Thymus (tissue), 11 donors: ENCODE measurements around the gene NCAPG2. TPM values are rescaled to one million over a fixed set of nuclear protein-coding genes. Genes with fewer than 3 reads are reported as not detected.

Source experiments
- DNase-seq, 9 donors: peaks; one replicate each; pipeline ENCODE4 v3.0.0-alpha.2; 2013; ENCODE audit warnings: low spot score in 9 of 9, low read depth in 6 of 9, missing footprints in 1 of 9
- H3K27ac ChIP-seq, 2 donors: one replicate each; pipeline ENCODE4 v1.5.1; 2013; ENCODE audit warnings: control low read depth in 1 of 2, low read depth in 1 of 2, low read length in 1 of 2, mild to moderate bottlenecking in 1 of 2, moderate library complexity in 1 of 2
- H3K27me3 ChIP-seq, 2 donors: one replicate each; pipeline ENCODE4 v1.5.1; 2013; ENCODE audit warnings: low read length in 1 of 2; ENCODE audit not compliant: control insufficient read depth in 2 of 2, insufficient read depth in 1 of 2
- H3K36me3 ChIP-seq, 2 donors: one replicate each; pipeline ENCODE4 v1.5.1; 2013; ENCODE audit warnings: low read length in 1 of 2, mild to moderate bottlenecking in 1 of 2, moderate library complexity in 1 of 2; ENCODE audit not compliant: control insufficient read depth in 2 of 2, insufficient read depth in 2 of 2
- H3K4me1 ChIP-seq, 2 donors: one replicate each; pipeline ENCODE4 v1.5.1; 2013; ENCODE audit warnings: low read length in 2 of 2; ENCODE audit not compliant: control insufficient read depth in 2 of 2, insufficient read depth in 2 of 2
- H3K4me3 ChIP-seq, 2 donors: one replicate each; pipeline ENCODE4 v1.5.1; 2013; ENCODE audit warnings: low read length in 2 of 2, control low read depth in 1 of 2, mild to moderate bottlenecking in 1 of 2
- H3K9me3 ChIP-seq, 2 donors: one replicate each; pipeline ENCODE4 v1.5.1; 2013; ENCODE audit warnings: low read length in 1 of 2, mild to moderate bottlenecking in 1 of 2; ENCODE audit not compliant: control insufficient read depth in 2 of 2, insufficient read depth in 1 of 2
- WGBS: extraction: QIAGEN DNeasy Blood & Tissue Kit; methylation state at CpG from one replicate; pipeline ENCODE4 v1.1.7; 2013; 5-methylcytosine and 5-hydroxymethylcytosine counted together
- polyA plus RNA-seq: library from polyadenylated mRNA; stranded (reverse); fragments of 200-250 nt; gene quantifications from one replicate; pipeline ENCODE4 v1.2.3, GENCODE V29; 2013
- total RNA-seq: library from RNA; stranded (reverse); fragments of 120-200 nt; gene quantifications from one replicate; pipeline ENCODE4 v1.2.4, GENCODE V29; 2013
- donor health status: healthy.

Gene NCAPG2
- total and polyA plus RNA-seq, 2 donors = 3.8 to 22.7 TPM

DNA sequence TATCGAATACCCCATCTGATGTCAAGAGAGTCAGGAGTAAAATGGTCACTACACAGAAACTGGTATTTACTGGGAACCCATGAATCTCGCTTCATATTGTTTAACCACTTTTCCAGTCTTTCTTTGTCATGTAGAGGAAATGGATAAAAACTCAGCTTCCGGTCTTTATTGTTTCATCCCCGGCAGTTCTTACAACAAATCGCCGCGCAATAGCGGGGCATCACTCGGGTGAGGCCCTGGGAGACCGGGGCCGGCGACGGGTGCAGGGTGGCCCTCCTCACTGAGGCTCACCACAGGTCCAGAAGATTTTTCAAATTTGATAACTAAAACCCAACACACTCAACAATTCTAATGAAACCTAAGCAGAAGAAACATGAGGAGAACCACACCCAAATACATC lies 81.4 kb downstream of the NCAPG2 start:
- WGBS = 97% methylated on average over 13 of the region's 13 CpGs

DNA sequence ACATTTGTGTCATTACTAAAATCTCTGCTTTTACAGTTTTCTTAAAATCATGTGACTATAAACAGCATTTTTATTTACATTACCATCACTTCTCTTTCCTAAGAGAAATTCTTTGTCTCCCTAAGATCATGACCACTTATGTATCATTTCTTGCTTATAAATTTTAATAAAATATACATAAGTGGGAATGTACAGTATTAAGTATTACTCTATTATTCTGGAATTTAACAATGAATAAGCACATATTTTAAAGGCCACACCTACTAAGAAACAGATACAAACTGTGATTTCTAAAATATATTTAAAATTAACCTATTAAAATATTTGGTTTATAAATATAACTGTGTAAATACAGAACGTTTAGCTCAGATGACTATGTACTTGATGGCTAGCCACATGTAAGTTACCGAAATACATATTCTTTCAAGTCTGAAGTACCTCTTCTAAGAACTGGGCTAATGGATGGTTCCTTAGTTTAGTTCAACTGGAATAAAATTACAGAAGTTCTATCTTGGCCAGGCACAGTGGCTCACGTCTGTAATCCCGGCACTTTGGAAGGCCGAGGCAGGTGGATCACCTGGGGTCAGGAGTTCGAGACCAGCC lies 83.7 kb downstream of the NCAPG2 start:
- 97% methylated on average over 6 of the region's 6 CpGs for WGBS
- Histone ChIP-seq H3K36me3 (peaks cover 0 to 12% of the 10 kb centered on the region in 2 donors), H3K9me3 (no peaks in the 10 kb centered on the region), H3K27ac (no peak overlapping the region), H3K27me3 (no peaks in the 10 kb centered on the region), H3K4me3 (no peak overlapping the region), H3K4me1 (no peaks in the 10 kb centered on the region)
- no peak for DNase-seq

More for the DNA sequence above, 81.4 kb downstream of the NCAPG2 start:
- no peaks in the 10 kb centered on the region for H3K4me1 ChIP-seq
- H3K36me3 ChIP-seq = peaks cover 0 to 20% of the 10 kb centered on the region in 2 donors
- H3K4me3 ChIP-seq = no peak overlapping the region
- no peaks in the 10 kb centered on the region for H3K9me3 ChIP-seq
- no peak overlapping the region for H3K27ac ChIP-seq
- no peak for DNase-seq
- no peaks in the 10 kb centered on the region for H3K27me3 ChIP-seq

DNA sequence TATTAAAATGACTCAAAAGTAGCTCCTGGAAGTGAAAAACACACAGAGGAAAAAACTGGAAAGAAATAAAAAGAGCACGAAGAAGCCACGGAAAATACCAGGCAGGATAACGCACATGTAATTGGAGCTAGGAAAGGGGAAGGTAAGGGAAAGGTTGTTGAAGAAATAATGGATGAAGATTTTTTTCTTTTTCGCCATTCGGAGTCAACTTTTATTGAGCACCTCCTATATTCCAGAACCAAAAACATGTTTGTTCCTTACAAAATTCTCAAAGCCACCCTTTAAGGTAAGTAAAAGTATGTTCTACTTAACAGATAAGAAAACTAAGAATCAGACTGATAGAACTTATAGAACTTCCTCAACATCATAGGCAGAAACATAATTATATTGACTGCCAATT lies 84.2 kb downstream of the NCAPG2 start:
- H3K27ac ChIP-seq = no peak overlapping the region
- peaks cover 0 to 13% of the 10 kb centered on the region in 2 donors for H3K36me3 ChIP-seq
- WGBS = 98% methylated on average over 5 of the region's 5 CpGs
- no peaks in the 10 kb centered on the region for H3K9me3 ChIP-seq
- H3K4me1 ChIP-seq = no peaks in the 10 kb centered on the region
- no peak overlapping the region for H3K4me3 ChIP-seq
- H3K27me3 ChIP-seq = no peaks in the 10 kb centered on the region
- no peak for DNase-seq

DNA sequence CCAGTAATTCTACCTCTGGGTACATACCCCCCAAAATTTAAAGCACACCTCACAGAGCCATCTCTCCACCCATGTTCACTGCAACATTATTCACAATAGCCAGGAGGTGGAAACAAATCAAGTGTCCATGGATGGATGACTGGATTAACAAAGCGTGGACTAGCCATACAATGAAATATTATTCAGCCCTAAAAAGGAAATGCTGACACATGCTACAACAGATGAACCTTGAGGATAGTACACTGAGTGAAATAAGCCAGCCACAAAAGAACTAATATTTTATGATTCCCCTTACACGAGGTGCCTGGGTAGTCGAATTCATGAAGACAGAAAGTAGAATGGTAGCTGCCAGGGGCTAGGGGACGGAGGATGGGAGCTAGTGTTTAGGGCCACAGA lies 85.9 kb downstream of the NCAPG2 start:
- Histone ChIP-seq H3K27ac (no peak overlapping the region), H3K36me3 (peaks cover 0 to 16% of the 10 kb centered on the region in 2 donors), H3K9me3 (no peaks in the 10 kb centered on the region), H3K4me3 (no peak overlapping the region), H3K4me1 (no peaks in the 10 kb centered on the region), H3K27me3 (no peaks in the 10 kb centered on the region)
- WGBS = 98% methylated on average over 4 of the region's 4 CpGs
- DNase-seq = no peak

DNA sequence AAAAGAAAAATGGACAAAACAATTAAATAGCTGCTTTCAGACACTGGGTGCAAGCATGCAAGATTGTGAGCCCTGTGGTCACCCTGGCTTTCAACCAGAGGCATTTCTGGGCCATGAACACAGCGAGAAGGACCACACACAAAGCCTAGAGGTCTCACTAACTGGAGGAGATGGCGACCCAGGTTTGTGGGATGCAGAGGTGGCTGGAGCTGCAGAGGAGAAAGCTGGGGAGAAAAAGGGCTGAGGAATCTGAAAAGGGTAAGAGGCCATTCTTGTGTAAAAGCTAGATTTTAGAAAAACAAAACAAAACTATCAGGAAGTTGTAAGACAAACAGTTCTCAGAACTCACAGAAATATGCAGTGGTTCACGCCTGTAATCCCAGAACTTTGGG lies 86.9 kb downstream of the NCAPG2 start:
- no peaks in the 10 kb centered on the region for H3K9me3 ChIP-seq
- no peaks in the 10 kb centered on the region for H3K27me3 ChIP-seq
- 99% methylated on average over 3 of the region's 3 CpGs for WGBS
- H3K4me3 ChIP-seq = no peak overlapping the region
- no peak for DNase-seq
- no peak overlapping the region for H3K27ac ChIP-seq
- peaks cover 0 to 16% of the 10 kb centered on the region in 2 donors for H3K36me3 ChIP-seq
- H3K4me1 ChIP-seq = no peaks in the 10 kb centered on the region

DNA sequence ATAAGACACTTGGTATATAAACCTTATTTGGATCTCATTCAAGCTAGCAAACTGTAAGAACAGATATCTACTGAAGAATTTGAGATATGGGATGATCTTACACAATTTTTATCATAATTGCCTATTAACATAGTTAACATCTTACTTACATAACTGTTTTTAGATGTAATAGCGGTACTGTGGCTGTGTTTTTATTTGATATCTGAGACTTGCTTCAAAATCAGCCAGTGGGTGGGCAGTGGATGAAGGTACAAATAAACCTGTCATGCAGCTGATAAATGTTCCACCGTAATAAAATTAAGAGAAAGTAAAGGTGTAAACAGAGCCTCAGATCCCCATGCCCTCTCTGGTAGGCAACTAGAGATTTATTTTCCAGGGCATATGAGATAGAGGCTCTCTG lies 88.6 kb downstream of the NCAPG2 start:
- 98% methylated on average over 2 of the region's 2 CpGs for WGBS
- peaks cover 0 to 16% of the 10 kb centered on the region in 2 donors for H3K36me3 ChIP-seq
- no peak for DNase-seq
- H3K9me3 ChIP-seq = no peaks in the 10 kb centered on the region
- no peak overlapping the region for H3K4me3 ChIP-seq
- H3K27me3 ChIP-seq = no peaks in the 10 kb centered on the region
- no peaks in the 10 kb centered on the region for H3K4me1 ChIP-seq
- H3K27ac ChIP-seq = no peak overlapping the region

DNA sequence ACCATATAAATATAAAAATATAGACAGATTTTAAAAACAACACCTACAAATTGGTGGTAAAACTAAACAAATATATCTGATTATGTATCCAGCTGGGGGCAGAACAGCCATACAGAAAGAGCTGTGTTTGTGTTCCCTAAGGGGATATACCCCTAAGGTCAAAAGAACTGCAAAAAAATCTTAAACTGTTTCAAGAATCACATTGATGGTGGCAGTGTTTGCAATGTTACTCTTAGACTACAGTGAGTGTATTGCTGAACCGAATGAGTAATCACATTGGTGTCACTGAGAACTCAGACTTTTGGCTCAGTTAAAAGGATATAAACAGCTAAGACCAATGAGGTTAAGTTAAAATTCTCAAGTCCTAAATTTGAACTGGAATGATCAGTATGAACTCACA lies 89.9 kb downstream of the NCAPG2 start:
- Histone ChIP-seq H3K36me3 (peaks cover 1 to 16% of the 10 kb centered on the region in 2 donors), H3K9me3 (no peaks in the 10 kb centered on the region), H3K27ac (no peak overlapping the region), H3K4me3 (no peak overlapping the region), H3K4me1 (no peaks in the 10 kb centered on the region), H3K27me3 (no peaks in the 10 kb centered on the region)
- DNase-seq = no peak
- 98% methylated on average over 1 of the region's 1 CpG for WGBS

DNA sequence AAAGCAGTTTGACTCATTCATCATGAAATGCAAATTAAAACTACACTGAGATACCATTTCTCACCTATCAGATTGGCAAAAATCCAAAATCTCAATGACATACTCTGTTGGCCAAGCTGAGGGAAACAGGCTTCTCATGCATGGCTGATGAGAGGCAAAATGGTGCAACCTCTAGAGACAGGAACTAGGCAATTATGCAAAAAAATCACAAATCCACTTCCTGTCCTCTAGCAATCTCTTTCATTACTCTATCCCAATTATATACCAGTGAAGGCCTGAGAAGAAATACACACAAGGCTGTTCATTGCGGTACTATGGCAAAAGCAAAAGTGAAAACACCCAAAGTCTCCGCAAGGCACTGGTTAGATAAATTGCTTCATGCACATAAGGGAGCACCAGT lies 91.1 kb downstream of the NCAPG2 start:
- peaks cover 5 to 7% of the 10 kb centered on the region in 2 donors for H3K36me3 ChIP-seq
- 98% methylated on average over 2 of the region's 2 CpGs for WGBS
- H3K4me3 ChIP-seq = no peak overlapping the region
- H3K4me1 ChIP-seq = no peaks in the 10 kb centered on the region
- H3K27me3 ChIP-seq = no peaks in the 10 kb centered on the region
- H3K27ac ChIP-seq = no peak overlapping the region
- H3K9me3 ChIP-seq = no peaks in the 10 kb centered on the region
- no peak for DNase-seq

DNA sequence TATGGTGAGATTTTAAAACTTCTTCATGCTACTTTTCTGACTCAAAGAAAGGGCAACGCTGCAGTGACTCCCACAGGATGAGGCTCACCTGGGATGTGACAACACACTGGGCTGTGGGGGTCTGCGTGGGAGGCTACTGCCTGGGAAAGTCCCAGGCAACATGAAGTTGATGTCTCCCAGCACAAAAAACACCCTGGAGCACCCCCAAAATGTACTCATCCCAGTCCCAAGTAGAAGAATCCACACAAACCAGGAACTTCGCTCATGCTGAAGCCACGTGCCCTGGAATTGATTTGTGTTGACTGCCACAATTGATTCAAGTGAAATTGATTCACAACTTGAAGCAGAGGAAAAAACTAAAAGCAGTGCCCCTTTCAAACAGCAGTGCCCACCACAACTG lies 92.1 kb downstream of the NCAPG2 start:
- Histone ChIP-seq H3K4me3 (no peak overlapping the region), H3K27ac (no peak overlapping the region), H3K27me3 (no peaks in the 10 kb centered on the region), H3K9me3 (no peaks in the 10 kb centered on the region), H3K36me3 (peaks cover 9 to 11% of the 10 kb centered on the region in 2 donors), H3K4me1 (no peaks in the 10 kb centered on the region)
- 97% methylated on average over 4 of the region's 4 CpGs for WGBS
- DNase-seq = no peak
